Type B pancreatic cell (in vitro differentiated cells): ENCODE results near the gene CORO1C. TPM values are rescaled to one million over a fixed set of nuclear protein-coding genes. Genes with fewer than 3 reads are reported as not detected.

Experiments
- DNase-seq: peaks from one replicate; pipeline ENCODE4 v3.0.0; 2021; ENCODE audit warnings: mixed read lengths; ENCODE audit not compliant: unreplicated experiment; ENCODE audit errors: extremely low spot score
- H3K27ac Mint-ChIP-seq: 2 replicates; pipeline ENCODE4 v1.8.0; 2021; ENCODE audit warnings: mild to moderate bottlenecking, mixed read lengths
- H3K27me3 Mint-ChIP-seq: 2 replicates; pipeline ENCODE4 v1.8.0; 2021; ENCODE audit warnings: mixed read lengths
- H3K36me3 Mint-ChIP-seq: 2 replicates; pipeline ENCODE4 v1.8.0; 2021; ENCODE audit warnings: mixed read lengths
- H3K4me1 Mint-ChIP-seq: one replicate; pipeline ENCODE4 v1.8.0; 2021; ENCODE audit warnings: mixed read lengths; ENCODE audit not compliant: unreplicated experiment
- H3K4me3 Mint-ChIP-seq: 2 replicates; pipeline ENCODE4 v1.8.0; 2021; ENCODE audit warnings: mild to moderate bottlenecking, mixed read lengths
- H3K9me3 Mint-ChIP-seq: 2 replicates; pipeline ENCODE4 v1.8.0; 2021; ENCODE audit warnings: mixed read lengths
- total RNA-seq: library from RNA; stranded (reverse); gene quantifications from 2 replicates; pipeline ENCODE4 v1.2.1, GENCODE V29; 2021; ENCODE audit warnings: low replicate concordance
- TF ChIP-seq, protein P1 (sequence below): fragments of 200-600 bp; sonication (generic); conservative IDR thresholded peaks from 2 replicates; pipeline ENCODE4 v1.5.0; 2021; ENCODE audit warnings: antibody characterized with exemption, mild to moderate bottlenecking

CORO1C gene
- total RNA-seq, 1 donor from 2014 or later, result 103 TPM

DNA sequence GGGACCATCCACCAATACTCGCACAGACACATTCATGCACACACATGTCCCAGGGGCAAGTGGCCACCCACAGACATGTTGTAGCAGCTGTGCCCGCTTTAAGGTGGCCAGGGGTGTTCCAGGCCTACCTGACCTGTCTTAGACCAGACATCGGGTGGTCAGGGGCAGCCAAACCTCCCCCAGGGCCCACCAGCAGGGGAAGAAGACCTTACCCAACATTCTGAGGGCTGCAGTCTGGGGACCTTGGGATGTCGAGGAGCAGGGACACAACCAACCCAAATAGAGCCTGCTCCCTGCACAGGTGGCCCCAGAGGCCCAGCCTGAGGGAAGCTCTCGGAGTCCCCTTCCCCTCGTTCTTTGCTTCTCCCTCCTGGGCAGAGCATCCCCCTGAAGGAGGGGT, 131.8 kb downstream of the CORO1C start:
- Mint-ChIP-seq H3K9me3 (no peaks in the 10 kb centered on the region), H3K4me1 (peaks cover 16% of the 10 kb centered on the region), H3K27me3 (peaks cover 3% of the 10 kb centered on the region), H3K36me3 (no peaks in the 10 kb centered on the region), H3K4me3 (no peak overlapping the region), H3K27ac (no peak overlapping the region)
- TF ChIP-seq, protein P1, sequence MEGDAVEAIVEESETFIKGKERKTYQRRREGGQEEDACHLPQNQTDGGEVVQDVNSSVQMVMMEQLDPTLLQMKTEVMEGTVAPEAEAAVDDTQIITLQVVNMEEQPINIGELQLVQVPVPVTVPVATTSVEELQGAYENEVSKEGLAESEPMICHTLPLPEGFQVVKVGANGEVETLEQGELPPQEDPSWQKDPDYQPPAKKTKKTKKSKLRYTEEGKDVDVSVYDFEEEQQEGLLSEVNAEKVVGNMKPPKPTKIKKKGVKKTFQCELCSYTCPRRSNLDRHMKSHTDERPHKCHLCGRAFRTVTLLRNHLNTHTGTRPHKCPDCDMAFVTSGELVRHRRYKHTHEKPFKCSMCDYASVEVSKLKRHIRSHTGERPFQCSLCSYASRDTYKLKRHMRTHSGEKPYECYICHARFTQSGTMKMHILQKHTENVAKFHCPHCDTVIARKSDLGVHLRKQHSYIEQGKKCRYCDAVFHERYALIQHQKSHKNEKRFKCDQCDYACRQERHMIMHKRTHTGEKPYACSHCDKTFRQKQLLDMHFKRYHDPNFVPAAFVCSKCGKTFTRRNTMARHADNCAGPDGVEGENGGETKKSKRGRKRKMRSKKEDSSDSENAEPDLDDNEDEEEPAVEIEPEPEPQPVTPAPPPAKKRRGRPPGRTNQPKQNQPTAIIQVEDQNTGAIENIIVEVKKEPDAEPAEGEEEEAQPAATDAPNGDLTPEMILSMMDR, result no peak
- no peak for DNase-seq

DNA sequence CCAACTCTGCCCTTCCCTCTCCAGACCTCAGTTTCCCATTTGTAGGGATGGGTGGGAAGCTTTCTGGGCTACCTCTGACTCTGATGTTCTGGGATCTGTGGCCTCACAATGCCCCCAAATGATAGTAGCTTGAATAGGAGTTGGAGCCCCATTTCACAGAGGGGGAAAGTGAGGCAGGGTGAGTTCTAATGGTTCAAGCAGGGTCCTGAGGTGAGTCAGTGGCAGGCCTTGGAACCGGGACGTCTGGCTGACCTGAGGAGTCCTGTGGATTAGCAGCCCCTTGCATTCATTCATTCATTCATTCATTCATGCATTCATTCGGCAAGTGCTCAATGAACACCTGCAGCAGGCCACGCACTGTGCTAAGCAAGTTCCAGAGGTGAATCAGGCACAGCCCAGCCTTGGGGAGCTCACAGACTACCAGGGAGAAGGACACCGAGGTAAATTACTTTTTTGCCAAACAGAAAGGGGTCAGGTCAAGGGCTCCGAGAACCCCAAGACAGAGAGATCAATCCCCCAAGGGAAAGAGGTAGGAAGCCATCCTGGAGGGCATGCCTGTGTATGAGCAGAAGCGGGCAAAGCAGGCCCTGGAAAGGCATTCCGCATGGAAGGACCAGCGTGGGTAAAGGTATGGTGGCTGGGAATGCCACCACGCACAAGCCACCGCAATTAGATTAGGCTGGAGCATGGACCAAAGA, 132.6 kb downstream of the CORO1C start:
- H3K27ac Mint-ChIP-seq, result no peak overlapping the region
- TF ChIP-seq, protein P1, result no peak
- H3K4me1 Mint-ChIP-seq, result peaks cover 8% of the 10 kb centered on the region
- H3K9me3 Mint-ChIP-seq, result no peaks in the 10 kb centered on the region
- DNase-seq, result no peak
- no peak overlapping the region for H3K4me3 Mint-ChIP-seq
- no peaks in the 10 kb centered on the region for H3K27me3 Mint-ChIP-seq
- no peaks in the 10 kb centered on the region for H3K36me3 Mint-ChIP-seq

DNA sequence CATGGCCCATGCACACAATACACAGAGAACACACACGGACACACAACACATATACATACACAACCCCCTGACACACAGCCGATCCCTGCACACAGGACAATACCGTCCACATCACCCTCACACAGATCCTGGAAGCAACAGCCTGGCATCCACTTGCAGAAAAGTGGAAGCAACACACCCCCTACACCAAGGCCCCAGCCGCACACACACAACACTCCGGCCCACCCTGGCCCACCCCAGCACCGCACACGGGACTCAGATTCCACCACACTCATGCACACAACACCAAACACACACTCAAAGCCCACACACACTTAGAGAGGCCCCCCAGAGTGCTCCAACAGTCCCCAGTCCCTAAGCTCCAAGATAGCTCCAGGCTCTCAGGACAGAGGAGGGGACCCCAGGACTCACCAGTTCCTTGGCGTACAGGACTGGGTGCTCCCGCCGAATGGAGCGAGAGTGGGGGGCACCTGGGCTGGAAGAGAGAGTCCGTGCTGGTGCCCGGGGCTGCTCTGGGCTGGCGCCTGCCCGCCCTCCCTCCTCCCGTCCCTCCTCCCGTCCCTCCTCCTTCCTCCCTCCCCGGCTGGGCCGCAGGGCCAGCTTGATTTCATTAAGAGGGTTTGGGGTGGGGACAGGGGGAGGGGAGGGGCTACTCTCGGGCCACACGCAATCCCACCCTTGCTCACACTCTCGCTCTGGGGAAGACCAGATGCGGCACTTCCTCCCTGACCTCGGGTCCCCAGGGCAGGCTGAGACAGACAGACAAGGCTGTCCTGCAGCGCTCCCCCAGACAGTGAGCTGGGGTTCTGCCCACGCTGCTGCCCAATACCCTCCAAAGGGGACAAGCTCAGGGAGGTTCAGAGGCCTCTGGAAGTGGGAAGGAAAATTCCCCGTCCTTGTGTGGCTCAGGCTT, 133.5 kb downstream of the CORO1C start, which contains the start of gene TMEM119:
Gene TMEM119, minus strand, starts transcription at position 526 of the 913 bp plus-strand sequence. CDS start 5,701 bp downstream, outside the sequence.
- H3K4me3 Mint-ChIP-seq, result peak within 1 kb of the TSS; percentile 85
- H3K36me3 Mint-ChIP-seq, result no peaks in the 10 kb centered on the region
- peak within 1 kb of the TSS; percentile 7 for H3K27ac Mint-ChIP-seq
- DNase-seq, result no peak
- no peaks in the 10 kb centered on the region for H3K9me3 Mint-ChIP-seq
- H3K27me3 Mint-ChIP-seq, result no peaks in the 10 kb centered on the region
- H3K4me1 Mint-ChIP-seq, result peaks cover 7% of the 10 kb centered on the region
- TF ChIP-seq, protein P1, result no peak

DNA sequence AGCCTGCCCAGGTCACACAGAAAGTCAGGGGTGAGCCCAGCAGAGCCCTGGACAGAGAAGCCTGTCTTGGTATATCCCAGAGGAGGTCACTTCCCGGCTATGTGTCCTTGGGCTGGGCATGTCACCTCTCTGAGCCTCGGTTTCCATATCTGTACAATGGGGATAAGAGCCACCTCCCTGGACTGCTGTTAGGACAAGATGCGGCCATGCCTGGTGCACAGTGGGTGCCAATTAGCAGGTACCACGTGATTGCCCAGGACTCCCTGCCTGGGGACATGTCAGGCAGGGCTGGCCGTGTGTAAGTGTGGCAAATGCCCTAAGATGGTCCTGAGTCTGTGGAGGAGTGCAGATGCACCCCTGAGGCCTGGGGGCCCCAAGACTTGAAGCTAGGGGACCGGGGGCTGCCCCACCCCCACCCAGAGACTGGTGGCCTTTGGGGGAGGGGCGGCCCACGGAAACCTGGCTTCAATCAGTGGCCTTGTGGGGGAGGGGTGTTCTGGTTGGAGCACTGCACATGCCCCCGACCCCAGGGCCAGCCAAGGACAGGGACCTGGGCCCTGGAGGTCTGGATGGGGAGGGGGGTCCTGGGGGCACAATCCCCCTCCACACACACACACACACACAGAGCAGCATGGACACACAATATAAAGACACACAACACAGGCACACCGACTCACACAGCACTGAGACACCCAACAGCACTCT, 134.3 kb downstream of the CORO1C start:
- TF ChIP-seq, protein P1, result no peak
- Mint-ChIP-seq H3K27ac (peak overlapping the region; percentile 7), H3K27me3 (no peaks in the 10 kb centered on the region), H3K4me3 (peak overlapping the region; percentile 85), H3K9me3 (no peaks in the 10 kb centered on the region), H3K36me3 (no peaks in the 10 kb centered on the region), H3K4me1 (peaks cover 7% of the 10 kb centered on the region)
- DNase-seq, result no peak
